Measurements from ENCODE around the gene EYA4.

Gene EYA4

GRCh38 chr6:133333852-133334251 is 92.7 kb downstream of the EYA4 start:
- H3K4me3 ChIP-seq (ENCODE audit: low read length): no peak overlapping the region
- TF ChIP-seq ZNF274 (IDR thresholded peaks at IDR 0.05; ENCODE audit: low read depth, low read length): no peak

GRCh38 chr6:133337308-133337707 is 96.2 kb downstream of the EYA4 start:
- TF ChIP-seq ZNF274 (IDR thresholded peaks at IDR 0.05; ENCODE audit: low read depth, low read length): no peak
- no peak overlapping the region for H3K4me3 ChIP-seq (ENCODE audit: low read length)

GRCh38 chr6:133339543-133340384 is 98.6 kb downstream of the EYA4 start:
- no peak overlapping the region for H3K4me3 ChIP-seq (ENCODE audit: low read length)
- TF ChIP-seq ZNF274 (IDR thresholded peaks at IDR 0.05; ENCODE audit: low read depth, low read length): no peak

DNA sequence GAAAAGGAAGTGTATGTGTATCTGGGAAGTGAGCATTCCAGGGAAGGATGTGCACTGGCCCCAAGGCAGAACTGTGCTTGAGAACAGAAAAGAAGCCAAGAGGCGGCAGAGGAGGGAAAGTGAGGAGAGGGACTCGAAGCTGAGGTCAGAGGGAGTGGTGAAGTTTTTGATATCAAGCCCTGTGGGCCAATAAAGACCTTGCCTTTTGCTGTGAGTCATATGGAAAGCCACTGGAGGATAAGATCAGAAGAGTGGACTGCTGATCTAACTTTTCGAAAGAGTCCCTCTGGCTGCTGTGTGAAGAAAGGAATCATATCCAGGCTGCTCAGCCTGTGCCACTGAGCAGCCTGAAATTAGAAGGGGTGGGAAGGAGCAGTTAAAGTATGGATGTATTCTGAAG is 99.4 kb downstream of the EYA4 start:
- H3K4me3 ChIP-seq (ENCODE audit: low read length): no peak overlapping the region
- no peak for TF ChIP-seq ZNF274 (IDR thresholded peaks at IDR 0.05; ENCODE audit: low read depth, low read length)

- H3K4me3 ChIP-seq (ENCODE audit: low read length): no peak overlapping the region
- no peak for TF ChIP-seq ZNF274 (IDR thresholded peaks at IDR 0.05; ENCODE audit: low read depth, low read length)
Observed at GRCh38 chr6:133341607-133342158, 100.5 kb downstream of the EYA4 start.

- no peak for TF ChIP-seq ZNF274 (IDR thresholded peaks at IDR 0.05; ENCODE audit: low read depth, low read length)
- H3K4me3 ChIP-seq (ENCODE audit: low read length): no peak overlapping the region
Observed at GRCh38 chr6:133343220-133343619, 102.1 kb downstream of the EYA4 start.

DNA sequence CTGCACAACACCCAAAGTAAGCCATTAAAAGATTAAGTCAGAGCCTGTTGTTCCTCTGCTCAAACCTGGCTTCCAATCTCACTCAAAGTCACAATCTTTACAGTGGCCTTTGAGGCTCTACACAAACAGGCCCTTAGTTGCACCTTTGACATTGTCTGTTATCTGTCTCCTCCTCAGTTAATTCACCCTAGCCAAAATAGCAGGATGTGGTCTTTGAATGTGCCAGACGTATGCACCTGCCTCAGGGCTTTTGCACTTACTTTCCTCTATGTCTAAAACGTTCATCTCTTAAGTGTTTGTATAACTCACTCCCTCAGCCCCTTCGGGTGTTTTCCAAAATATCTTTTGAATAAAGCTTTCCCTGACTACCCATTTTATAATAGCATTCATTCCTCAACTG is 107.7 kb downstream of the EYA4 start:
- no peak for TF ChIP-seq ZNF274 (IDR thresholded peaks at IDR 0.05; ENCODE audit: low read depth, low read length)
- no peak overlapping the region for H3K4me3 ChIP-seq (ENCODE audit: low read length)

- H3K4me3 ChIP-seq (ENCODE audit: low read length): no peak overlapping the region
- no peak for TF ChIP-seq ZNF274 (IDR thresholded peaks at IDR 0.05; ENCODE audit: low read depth, low read length)
Observed at GRCh38 chr6:133350928-133351327, 109.8 kb downstream of the EYA4 start.

DNA sequence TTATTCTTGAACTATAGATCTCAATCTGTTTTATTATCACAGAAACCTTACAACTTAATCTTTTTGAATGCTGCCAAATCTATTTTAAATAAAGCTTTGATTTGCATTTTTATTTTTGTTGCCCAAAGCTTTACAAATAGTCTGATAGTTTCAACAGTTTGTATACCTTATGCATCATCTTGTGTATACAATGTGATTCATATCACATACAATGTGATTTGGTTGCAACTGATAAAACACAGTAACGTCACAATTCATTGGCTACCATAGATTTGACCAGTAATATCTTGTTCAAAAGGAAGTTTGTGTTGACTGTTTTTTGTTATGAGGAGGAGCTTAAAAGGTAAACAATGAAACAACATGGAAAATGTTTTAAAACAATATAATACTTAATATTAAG is 110.9 kb downstream of the EYA4 start:
- no peak for TF ChIP-seq ZNF274 (IDR thresholded peaks at IDR 0.05; ENCODE audit: low read depth, low read length)
- H3K4me3 ChIP-seq (ENCODE audit: low read length): no peak overlapping the region

- no peak for TF ChIP-seq ZNF274 (IDR thresholded peaks at IDR 0.05; ENCODE audit: low read depth, low read length)
Observed at GRCh38 chr6:133353061-133353460, 111.9 kb downstream of the EYA4 start.

GRCh38 chr6:133355922-133356321 is 114.8 kb downstream of the EYA4 start:
- no peak overlapping the region for H3K4me3 ChIP-seq (ENCODE audit: low read length)
- no peak for TF ChIP-seq ZNF274 (IDR thresholded peaks at IDR 0.05; ENCODE audit: low read depth, low read length)

More at GRCh38 chr6:133353061-133353460, 111.9 kb downstream of the EYA4 start:
- no peak overlapping the region for H3K4me3 ChIP-seq (ENCODE audit: low read length)

DNA sequence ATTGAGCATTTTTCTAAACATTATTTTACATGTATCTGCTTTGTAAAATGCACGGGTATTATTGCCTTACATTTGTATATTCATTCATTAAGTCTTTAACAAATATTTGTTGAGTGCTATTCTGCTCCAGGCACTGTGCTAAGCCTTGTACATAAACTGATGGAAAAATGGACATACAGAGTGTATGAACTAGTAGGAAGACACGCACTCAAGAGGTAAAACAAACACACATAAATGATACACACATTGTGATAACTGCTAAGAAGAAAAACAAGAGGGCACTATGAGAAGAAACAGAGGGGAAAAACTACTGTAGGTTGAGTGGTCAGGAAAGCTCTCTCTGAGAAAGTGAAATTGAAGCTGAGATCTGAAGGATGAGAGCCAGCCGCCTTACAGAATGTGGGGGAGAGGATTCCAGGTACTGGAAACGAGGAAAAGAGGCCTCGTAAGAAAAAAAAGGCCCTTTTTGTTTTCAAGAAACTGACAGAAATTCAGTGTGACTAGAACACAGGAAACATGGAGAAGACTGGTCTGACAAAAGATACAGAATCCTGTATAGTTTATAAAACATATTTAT is 117.5 kb downstream of the EYA4 start:
- TF ChIP-seq ZNF274 (IDR thresholded peaks at IDR 0.05; ENCODE audit: low read depth, low read length): no peak

GRCh38 chr6:133359256-133359655 is 118.1 kb downstream of the EYA4 start:
- no peak for TF ChIP-seq ZNF274 (IDR thresholded peaks at IDR 0.05; ENCODE audit: low read depth, low read length)
- H3K4me3 ChIP-seq (ENCODE audit: low read length): no peak overlapping the region

More for the DNA sequence above, 117.5 kb downstream of the EYA4 start:
- H3K4me3 ChIP-seq (ENCODE audit: low read length): no peak overlapping the region

- no peak overlapping the region for H3K4me3 ChIP-seq (ENCODE audit: low read length)
- no peak for TF ChIP-seq ZNF274 (IDR thresholded peaks at IDR 0.05; ENCODE audit: low read depth, low read length)
Observed at GRCh38 chr6:133359760-133360159, 118.6 kb downstream of the EYA4 start.

DNA sequence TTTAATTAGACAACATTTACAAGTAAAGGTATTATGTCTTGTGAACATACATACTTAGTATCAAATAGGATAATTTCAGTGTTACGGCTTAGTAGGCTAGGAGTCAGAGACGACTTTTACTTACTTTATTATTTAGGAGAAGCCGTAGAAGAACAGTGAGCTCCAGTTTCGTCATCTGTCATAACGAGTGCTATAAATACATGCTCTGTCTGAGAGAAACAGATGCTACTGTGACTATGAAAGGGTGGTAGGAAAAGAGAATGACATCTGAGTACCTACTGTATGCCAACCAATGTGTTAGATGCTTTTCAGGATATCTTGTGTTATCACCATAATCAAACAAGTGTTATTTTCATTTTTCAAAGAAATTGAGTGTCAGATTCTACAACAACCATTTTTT is 119.0 kb downstream of the EYA4 start:
- no peak overlapping the region for H3K4me3 ChIP-seq (ENCODE audit: low read length)
- TF ChIP-seq ZNF274 (IDR thresholded peaks at IDR 0.05; ENCODE audit: low read depth, low read length): no peak

Data from GM08714 (cell line).